ENCODE measurements around the gene FGFBP3. TPM values are rescaled to one million over a fixed set of nuclear protein-coding genes. Genes with fewer than 3 reads are reported as not detected.
A peak's percentile ranks its signal among the peaks of the same experiment; 100 is the strongest.

FGFBP3 gene
- total RNA-seq, 4 donors from 2014 or later: 0.75 to 7.8 (median 1.0) TPM

DNA sequence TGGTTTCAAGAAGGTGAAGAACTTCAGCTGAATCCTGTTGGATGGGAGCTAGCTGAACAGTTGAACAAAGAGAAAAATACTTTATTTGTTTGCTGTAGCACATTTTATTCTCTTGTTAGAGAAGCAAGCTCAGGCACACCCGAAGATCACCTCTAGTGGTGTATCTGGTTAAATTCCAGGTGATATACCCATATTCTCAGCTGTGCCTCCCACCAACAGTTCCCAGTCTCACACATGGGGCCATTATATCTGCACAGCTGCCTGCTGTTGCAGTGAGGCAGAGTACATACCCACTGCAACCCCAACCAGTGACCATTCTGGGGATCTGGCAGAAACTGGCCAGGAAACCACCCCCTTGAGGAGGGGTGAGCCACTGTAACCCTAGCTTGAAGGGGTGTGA is 23.5 kb upstream of the FGFBP3 start:
- Histone ChIP-seq H3K36me3 (peaks cover 0 to 20% (median 6%) of the 10 kb centered on the region in 4 donors), H3K27me3 (no peaks in the 10 kb centered on the region), H3K4me1 (peaks cover 0 to 34% (median 13%) of the 10 kb centered on the region in 4 donors), H3K27ac (no peak overlapping the region), H3K9me3 (no peaks in the 10 kb centered on the region), H3K4me3 (no peak overlapping the region)
- 86 to 95% methylated on average over 1 of the region's 1 CpG for WGBS, 2 donors (ENCODE audit: low coverage in 1 of 2)
- DNase-seq: no peak
- TF ChIP-seq POLR2A (IDR thresholded peaks at IDR 0.05) (no peak), EP300 (IDR thresholded peaks at IDR 0.05; ENCODE audit: low read depth) (no peak), POLR2AphosphoS5 (IDR thresholded peaks at IDR 0.05) (no peak)
- TF ChIP-seq, protein P1, sequence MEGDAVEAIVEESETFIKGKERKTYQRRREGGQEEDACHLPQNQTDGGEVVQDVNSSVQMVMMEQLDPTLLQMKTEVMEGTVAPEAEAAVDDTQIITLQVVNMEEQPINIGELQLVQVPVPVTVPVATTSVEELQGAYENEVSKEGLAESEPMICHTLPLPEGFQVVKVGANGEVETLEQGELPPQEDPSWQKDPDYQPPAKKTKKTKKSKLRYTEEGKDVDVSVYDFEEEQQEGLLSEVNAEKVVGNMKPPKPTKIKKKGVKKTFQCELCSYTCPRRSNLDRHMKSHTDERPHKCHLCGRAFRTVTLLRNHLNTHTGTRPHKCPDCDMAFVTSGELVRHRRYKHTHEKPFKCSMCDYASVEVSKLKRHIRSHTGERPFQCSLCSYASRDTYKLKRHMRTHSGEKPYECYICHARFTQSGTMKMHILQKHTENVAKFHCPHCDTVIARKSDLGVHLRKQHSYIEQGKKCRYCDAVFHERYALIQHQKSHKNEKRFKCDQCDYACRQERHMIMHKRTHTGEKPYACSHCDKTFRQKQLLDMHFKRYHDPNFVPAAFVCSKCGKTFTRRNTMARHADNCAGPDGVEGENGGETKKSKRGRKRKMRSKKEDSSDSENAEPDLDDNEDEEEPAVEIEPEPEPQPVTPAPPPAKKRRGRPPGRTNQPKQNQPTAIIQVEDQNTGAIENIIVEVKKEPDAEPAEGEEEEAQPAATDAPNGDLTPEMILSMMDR (IDR thresholded peaks at IDR 0.05): no peak
- in situ Hi-C loops (cut with MboI; ENCODE audit: low pct_ligation_motif_present in 1 of 4, low pct_unique_long_range_greater_than_20kb in 1 of 4, low sequenced_read_pairs in 3 of 4) (no loop called here), intact Hi-C loops (cut with DNase I; ENCODE audit: low total_unique reads) (no loop called here)

DNA sequence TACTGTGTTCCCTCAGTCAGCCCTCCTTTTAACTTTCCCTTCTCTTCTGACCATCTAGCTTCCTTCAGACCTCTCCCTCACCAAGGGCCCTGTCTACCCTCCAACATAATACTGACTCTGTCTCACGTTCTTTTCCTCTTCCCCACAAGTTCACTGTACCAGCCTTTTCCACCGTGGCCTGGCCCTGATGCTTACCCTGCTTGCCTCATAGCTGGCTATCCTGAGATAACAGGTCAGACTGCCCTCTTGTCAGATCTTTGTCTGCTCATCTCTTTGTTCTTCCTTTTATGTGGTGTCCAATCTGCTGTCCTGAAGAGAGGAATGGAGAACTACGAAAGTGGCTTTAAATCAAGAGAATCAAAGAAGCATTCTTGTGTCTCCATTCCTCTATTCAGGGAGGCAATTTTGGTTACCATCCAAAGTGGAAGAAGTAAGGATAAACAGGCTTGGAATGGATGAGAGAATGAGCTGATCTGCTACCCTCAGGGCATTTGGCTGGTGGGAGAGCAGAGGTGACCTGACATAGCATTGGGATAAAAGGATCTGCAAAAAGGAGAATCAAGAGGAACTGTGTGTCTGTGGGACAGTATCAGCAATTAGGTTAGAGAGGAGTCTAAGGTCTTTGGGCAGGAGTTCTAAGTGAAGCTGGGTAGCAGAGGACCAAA is 22.4 kb upstream of the FGFBP3 start:
- no peak for DNase-seq
- H3K4me1 ChIP-seq: peaks cover 0 to 38% (median 13%) of the 10 kb centered on the region in 4 donors
- no peaks in the 10 kb centered on the region for H3K27me3 ChIP-seq
- intact Hi-C loops (cut with DNase I; ENCODE audit: low total_unique reads): no loop called here
- H3K36me3 ChIP-seq: peaks cover 0 to 12% (median 5%) of the 10 kb centered on the region in 4 donors
- TF ChIP-seq POLR2AphosphoS5 (IDR thresholded peaks at IDR 0.05) (no peak), EP300 (IDR thresholded peaks at IDR 0.05; ENCODE audit: low read depth) (no peak), POLR2A (IDR thresholded peaks at IDR 0.05) (no peak)
- TF ChIP-seq, protein P1 (IDR thresholded peaks at IDR 0.05): no peak
- in situ Hi-C loops (cut with MboI; ENCODE audit: low pct_ligation_motif_present in 1 of 4, low pct_unique_long_range_greater_than_20kb in 1 of 4, low sequenced_read_pairs in 3 of 4): no loop called here
- no peak overlapping the region for H3K4me3 ChIP-seq
- no peaks in the 10 kb centered on the region for H3K9me3 ChIP-seq
- 68 to 91% methylated on average over 3 of the region's 3 CpGs for WGBS, 2 donors (ENCODE audit: low coverage in 1 of 2)
- H3K27ac ChIP-seq: no peak overlapping the region

DNA sequence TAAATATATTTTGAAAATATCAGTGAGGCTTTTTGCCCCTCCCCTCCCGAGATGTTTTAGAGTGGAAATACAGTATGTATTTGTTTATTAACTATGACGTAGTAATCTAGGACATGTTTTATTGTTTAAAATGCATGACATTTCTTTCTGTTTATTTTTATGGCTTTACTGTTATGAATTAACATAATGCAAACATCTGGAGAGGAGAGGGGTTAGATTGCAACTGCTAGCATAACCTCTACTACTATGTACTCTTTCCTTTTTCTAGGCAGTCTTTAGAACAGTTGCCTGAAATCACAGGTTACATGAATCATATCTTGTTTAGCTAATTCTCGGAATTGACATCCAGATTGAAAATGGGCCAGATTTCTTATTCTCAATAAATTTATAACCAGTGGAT is 21.7 kb upstream of the FGFBP3 start:
- Histone ChIP-seq H3K4me1 (peaks cover 0 to 45% (median 14%) of the 10 kb centered on the region in 4 donors), H3K27me3 (no peaks in the 10 kb centered on the region), H3K9me3 (no peaks in the 10 kb centered on the region), H3K4me3 (no peak overlapping the region), H3K36me3 (peaks cover 0 to 6% (median 1%) of the 10 kb centered on the region in 4 donors), H3K27ac (no peak overlapping the region)
- intact Hi-C loops (cut with DNase I; ENCODE audit: low total_unique reads): no loop called here
- 45 to 47% methylated on average over 3 of the region's 3 CpGs for WGBS, 2 donors (ENCODE audit: low coverage in 1 of 2)
- TF ChIP-seq POLR2AphosphoS5 (IDR thresholded peaks at IDR 0.05): no peak
- no peak for TF ChIP-seq POLR2A (IDR thresholded peaks at IDR 0.05)
- TF ChIP-seq EP300 (IDR thresholded peaks at IDR 0.05; ENCODE audit: low read depth): no peak
- TF ChIP-seq, protein P1 (IDR thresholded peaks at IDR 0.05): no peak
- in situ Hi-C loops (cut with MboI; ENCODE audit: low pct_ligation_motif_present in 1 of 4, low pct_unique_long_range_greater_than_20kb in 1 of 4, low sequenced_read_pairs in 3 of 4): no loop called here
- no peak for DNase-seq

DNA sequence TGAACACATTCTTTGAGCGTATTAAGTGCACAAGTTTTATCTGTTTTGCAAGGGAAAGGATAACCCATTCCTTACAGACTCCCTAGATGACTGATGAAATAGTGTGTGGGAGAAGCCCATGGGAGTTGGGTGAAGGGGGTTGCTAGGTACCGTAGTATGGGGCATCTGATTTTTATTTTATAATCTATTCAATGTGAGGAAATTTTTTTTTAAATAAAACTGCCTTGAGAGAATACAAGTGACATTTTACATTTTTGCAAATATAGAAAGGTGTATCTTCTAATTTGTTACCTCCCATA is 15.7 kb upstream of the FGFBP3 start:
- no peaks in the 10 kb centered on the region for H3K36me3 ChIP-seq
- no peaks in the 10 kb centered on the region for H3K27me3 ChIP-seq
- peak overlapping the region in 3 of 4 donors; percentile 78 to 91 (median 86) for H3K4me3 ChIP-seq
- in situ Hi-C loops (cut with MboI; ENCODE audit: low pct_ligation_motif_present in 1 of 4, low pct_unique_long_range_greater_than_20kb in 1 of 4, low sequenced_read_pairs in 3 of 4): no loop called here
- peaks cover 5 to 46% (median 21%) of the 10 kb centered on the region in 4 donors for H3K4me1 ChIP-seq
- no peak overlapping the region for H3K27ac ChIP-seq
- WGBS, 2 donors (ENCODE audit: low coverage in 1 of 2): 47 to 51% methylated on average over 2 of the region's 2 CpGs
- H3K9me3 ChIP-seq: peaks cover 0 to under 1% of the 10 kb centered on the region in 2 donors
- intact Hi-C loops (cut with DNase I; ENCODE audit: low total_unique reads): no loop called here
- DNase-seq: no peak
- no peak for TF ChIP-seq POLR2AphosphoS5 (IDR thresholded peaks at IDR 0.05)
- TF ChIP-seq POLR2A (IDR thresholded peaks at IDR 0.05): no peak
- TF ChIP-seq EP300 (IDR thresholded peaks at IDR 0.05; ENCODE audit: low read depth): no peak
- TF ChIP-seq, protein P1 (IDR thresholded peaks at IDR 0.05): no peak
